Measurements from ENCODE around the gene VAMP3.

The VAMP3 gene

DNA sequence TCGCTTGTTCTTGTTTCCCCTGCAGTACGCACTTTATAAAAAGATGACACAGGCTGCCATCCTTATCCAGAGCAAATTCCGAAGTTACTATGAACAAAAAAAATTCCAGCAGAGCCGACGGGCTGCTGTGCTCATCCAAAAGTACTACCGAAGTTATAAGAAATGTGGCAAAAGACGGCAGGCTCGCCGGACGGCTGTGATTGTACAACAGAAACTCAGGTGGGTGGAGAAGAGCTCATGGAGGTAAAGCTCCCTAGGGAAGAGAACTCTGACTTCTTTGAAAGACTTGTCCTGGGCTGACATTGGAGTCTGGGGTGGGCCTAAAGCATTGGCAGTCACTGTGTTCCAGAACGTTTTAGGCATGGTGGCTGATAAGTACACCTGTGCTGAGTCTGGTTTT lies 19.9 kb upstream of the VAMP3 start:
- no peak for TF ChIP-seq FOXP2 (optimal IDR thresholded peaks at IDR 0.05; ENCODE audit: borderline replicate concordance, extremely low read depth, extremely low read length, insufficient read depth)
- no peak for TF ChIP-seq REST (IDR thresholded peaks at IDR 0.05; ENCODE audit: insufficient read depth in 1 of 2, low read depth in 2 of 2, low read length in 2 of 2)
- no peak for TF ChIP-seq SIN3A (IDR thresholded peaks at IDR 0.05; ENCODE audit: borderline replicate concordance, insufficient read depth, low read length)
- TF ChIP-seq POLR2AphosphoS5 (IDR thresholded peaks at IDR 0.05; ENCODE audit: low read depth, low read length) = no peak
- TF ChIP-seq TAF1 (IDR thresholded peaks at IDR 0.05; ENCODE audit: borderline replicate concordance, insufficient read depth, low read length) = no peak

- TF ChIP-seq POLR2AphosphoS5 (IDR thresholded peaks at IDR 0.05; ENCODE audit: low read depth, low read length) (no peak), REST (IDR thresholded peaks at IDR 0.05; ENCODE audit: insufficient read depth in 1 of 2, low read depth in 2 of 2, low read length in 2 of 2) (no peak), FOXP2 (optimal IDR thresholded peaks at IDR 0.05; ENCODE audit: borderline replicate concordance, extremely low read depth, extremely low read length, insufficient read depth) (no peak), SIN3A (IDR thresholded peaks at IDR 0.05; ENCODE audit: borderline replicate concordance, insufficient read depth, low read length) (no peak), TAF1 (IDR thresholded peaks at IDR 0.05; ENCODE audit: borderline replicate concordance, insufficient read depth, low read length) (no peak)
Observed at GRCh38 chr1:7752512-7753417, 18.3 kb upstream of the VAMP3 start.

DNA sequence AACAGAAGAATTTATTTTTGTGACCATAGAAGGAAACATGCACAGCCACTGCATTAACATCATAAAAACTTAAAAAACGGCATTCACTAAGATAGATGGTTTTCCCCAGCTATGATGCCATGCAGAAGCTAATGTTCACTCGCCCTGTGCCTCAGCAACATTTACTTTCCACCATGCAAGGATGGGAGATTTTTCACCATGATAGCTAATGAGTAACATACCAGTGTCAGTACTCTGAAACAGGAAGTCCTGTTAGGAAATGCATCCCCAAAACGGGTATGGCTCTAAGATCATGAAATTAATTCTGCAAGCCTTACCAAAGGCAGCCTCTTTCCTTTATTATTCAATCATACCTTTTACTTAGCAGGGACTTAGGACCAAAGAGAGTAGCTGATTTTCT lies 17.5 kb upstream of the VAMP3 start:
- TF ChIP-seq REST (IDR thresholded peaks at IDR 0.05; ENCODE audit: insufficient read depth in 1 of 2, low read depth in 2 of 2, low read length in 2 of 2) (no peak), FOXP2 (optimal IDR thresholded peaks at IDR 0.05; ENCODE audit: borderline replicate concordance, extremely low read depth, extremely low read length, insufficient read depth) (no peak), SIN3A (IDR thresholded peaks at IDR 0.05; ENCODE audit: borderline replicate concordance, insufficient read depth, low read length) (no peak), TAF1 (IDR thresholded peaks at IDR 0.05; ENCODE audit: borderline replicate concordance, insufficient read depth, low read length) (no peak), POLR2AphosphoS5 (IDR thresholded peaks at IDR 0.05; ENCODE audit: low read depth, low read length) (no peak)

- no peak for TF ChIP-seq REST (IDR thresholded peaks at IDR 0.05; ENCODE audit: insufficient read depth in 1 of 2, low read depth in 2 of 2, low read length in 2 of 2)
- no peak for TF ChIP-seq FOXP2 (optimal IDR thresholded peaks at IDR 0.05; ENCODE audit: borderline replicate concordance, extremely low read depth, extremely low read length, insufficient read depth)
- TF ChIP-seq TAF1 (IDR thresholded peaks at IDR 0.05; ENCODE audit: borderline replicate concordance, insufficient read depth, low read length) = no peak
- no peak for TF ChIP-seq POLR2AphosphoS5 (IDR thresholded peaks at IDR 0.05; ENCODE audit: low read depth, low read length)
- no peak for TF ChIP-seq SIN3A (IDR thresholded peaks at IDR 0.05; ENCODE audit: borderline replicate concordance, insufficient read depth, low read length)
Observed at GRCh38 chr1:7754234-7754633, 16.9 kb upstream of the VAMP3 start.
